Stimulated activated CD8-positive, alpha-beta memory T cell treated with anti-CD3 and anti-CD28 coated beads, Interleukin-7, amount 100 ng/mL, for 48 hours (primary cell): Measurements from ENCODE around the gene SPATA32.

Experiments
- DNase-seq, 2 donors: peaks; one replicate each; pipeline ENCODE4 v3.0.0-alpha.2; 2020; ENCODE audit warnings: low read depth in 1 of 2; ENCODE audit errors: extremely low read depth in 1 of 2

The SPATA32 gene

DNA sequence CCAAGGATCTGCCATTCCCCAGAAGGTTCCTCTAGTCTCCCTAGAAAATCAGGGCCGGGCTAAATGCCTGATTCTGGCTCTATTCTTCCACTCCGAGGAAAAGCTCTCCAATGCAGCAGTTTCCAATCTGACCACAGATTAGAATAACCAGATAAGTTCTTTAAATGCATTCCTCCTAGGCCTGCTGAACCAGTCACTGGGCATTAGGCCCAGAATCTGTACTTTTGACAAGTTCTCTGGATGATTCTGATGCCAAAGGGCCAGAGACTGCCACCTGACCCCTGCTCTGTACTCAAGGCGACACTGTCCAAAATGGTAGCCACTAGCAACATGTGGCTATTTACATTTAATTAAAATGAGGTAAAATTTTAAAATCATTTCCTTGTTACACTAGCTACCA, 32.6 kb upstream of the SPATA32 start:
- no peak for DNase-seq

DNA sequence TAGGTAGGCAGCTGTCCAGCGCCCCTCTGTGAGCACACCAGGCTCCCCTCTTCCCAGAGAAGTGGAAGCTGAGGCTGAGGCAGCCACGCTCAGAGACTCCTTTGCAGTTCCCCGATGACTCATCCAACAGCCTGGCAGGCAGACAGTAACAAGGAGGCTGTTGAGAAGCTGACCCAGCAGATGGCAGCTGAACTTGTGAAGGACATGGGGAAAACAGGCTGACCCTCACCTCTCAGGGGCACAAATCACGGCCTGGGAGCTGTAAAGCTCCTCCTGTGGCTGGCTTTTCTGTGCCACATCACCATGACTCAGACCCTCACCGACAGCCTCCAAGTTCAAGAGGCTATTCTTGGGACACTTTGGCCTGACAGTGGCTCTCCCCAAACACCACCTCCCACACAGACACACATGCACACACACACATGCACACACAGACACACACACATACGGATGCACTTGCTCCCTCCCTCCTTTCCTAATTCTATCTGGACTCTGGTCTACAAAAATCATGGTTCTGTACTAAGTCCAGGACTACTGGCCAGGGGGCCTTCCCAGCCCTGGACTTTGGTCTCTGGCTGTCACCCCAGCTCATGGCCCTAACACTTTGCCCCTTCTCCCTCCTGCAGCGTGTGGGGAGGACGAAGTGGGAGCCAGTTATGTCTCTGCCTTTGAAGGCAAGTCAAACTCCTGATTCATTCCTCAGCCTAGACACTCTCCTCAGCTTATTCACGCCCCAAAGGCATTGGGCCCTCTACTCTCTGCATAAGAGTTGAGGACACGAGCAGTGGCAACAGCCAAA, 31.7 kb upstream of the SPATA32 start:
- DNase-seq: no peak

DNA sequence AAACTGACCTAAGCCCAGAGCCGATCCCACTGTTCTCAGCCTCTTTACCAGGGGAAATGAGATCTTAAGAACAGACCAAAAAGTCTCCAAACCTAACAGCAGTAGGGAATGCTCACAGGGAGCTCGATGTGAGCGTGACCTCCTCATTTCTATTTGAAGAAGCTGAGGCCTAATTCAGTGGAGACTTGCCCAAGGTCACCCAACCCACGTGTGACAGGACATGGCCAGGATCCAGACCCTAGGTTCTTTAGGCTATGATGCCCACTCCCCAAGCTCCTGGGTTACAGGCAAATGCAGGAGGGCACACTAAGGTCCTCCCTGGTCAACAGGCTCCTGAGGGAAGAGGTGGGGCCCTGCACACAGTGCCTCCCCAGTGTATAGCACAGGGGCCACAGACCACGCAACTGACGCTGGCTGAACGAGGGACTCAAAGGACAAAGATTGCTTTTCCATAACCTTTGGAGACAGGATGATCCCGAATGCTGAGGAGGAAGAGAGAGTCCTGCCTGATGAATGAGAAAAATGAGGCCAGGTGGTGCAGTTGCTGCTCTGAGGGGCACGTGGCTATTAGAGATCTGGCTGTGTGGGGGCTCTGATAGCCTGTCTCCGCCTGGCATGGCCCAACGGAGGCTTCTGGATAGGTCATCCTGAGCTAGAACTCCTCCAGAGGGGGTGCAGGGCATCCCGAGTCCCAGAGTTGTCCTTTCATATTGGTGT, 31.0 kb upstream of the SPATA32 start:
- no peak for DNase-seq

- DNase-seq: no peak
These were observed 29.4 kb upstream of the SPATA32 start for GRCh38 chr17:45291171-45291805.

DNA sequence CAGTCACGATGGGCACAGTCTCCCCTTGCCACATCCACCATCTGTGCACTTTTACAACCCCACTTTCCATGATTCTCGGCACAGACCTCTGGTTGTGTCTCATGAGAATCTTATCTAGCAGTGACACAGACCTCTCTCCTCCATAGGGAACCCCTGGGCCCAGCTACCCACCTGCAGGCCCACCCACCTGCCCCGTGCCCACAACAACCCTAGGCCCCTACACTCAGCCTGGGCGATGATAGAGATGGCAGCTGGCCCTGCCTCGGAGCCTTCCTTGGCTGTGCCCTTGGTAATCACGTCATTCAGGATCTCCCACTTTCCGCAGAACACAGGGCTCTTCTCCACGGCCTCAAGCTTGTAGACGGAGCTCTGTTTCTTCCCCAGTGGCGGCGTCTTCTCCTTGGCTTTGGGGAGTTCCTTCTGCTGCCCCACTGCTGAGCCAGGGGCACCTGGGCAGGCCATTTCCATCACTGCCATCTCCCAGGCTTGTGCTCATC, 28.4 kb upstream of the SPATA32 start:
- DNase-seq: no peak

- DNase-seq: no peak
These were observed 27.7 kb upstream of the SPATA32 start for GRCh38 chr17:45289301-45290268.

GRCh38 chr17:45288825-45289224, 26.9 kb upstream of the SPATA32 start:
- no peak for DNase-seq

- no peak for DNase-seq
These were observed 25.9 kb upstream of the SPATA32 start for GRCh38 chr17:45287526-45288500.

DNA sequence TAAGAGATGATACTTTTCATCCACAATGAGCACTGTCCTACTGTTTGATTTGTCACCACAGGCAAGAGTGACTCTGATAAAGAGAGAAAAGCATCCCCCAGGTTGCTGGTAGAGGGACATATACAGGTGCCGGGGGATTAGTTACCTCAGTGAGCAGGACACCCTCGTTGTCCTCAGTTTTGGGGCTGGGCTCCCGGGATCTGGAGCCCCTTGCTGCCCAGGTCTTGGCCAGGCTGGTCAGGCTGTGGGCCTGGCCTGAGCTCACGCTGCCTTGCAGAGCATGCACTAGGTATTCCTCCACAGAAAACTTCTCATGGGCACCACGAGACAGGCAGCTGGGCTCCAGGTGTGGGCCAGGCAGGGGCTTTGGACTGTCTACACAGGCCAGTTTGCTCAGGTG, 24.4 kb upstream of the SPATA32 start:
- DNase-seq: no peak

DNA sequence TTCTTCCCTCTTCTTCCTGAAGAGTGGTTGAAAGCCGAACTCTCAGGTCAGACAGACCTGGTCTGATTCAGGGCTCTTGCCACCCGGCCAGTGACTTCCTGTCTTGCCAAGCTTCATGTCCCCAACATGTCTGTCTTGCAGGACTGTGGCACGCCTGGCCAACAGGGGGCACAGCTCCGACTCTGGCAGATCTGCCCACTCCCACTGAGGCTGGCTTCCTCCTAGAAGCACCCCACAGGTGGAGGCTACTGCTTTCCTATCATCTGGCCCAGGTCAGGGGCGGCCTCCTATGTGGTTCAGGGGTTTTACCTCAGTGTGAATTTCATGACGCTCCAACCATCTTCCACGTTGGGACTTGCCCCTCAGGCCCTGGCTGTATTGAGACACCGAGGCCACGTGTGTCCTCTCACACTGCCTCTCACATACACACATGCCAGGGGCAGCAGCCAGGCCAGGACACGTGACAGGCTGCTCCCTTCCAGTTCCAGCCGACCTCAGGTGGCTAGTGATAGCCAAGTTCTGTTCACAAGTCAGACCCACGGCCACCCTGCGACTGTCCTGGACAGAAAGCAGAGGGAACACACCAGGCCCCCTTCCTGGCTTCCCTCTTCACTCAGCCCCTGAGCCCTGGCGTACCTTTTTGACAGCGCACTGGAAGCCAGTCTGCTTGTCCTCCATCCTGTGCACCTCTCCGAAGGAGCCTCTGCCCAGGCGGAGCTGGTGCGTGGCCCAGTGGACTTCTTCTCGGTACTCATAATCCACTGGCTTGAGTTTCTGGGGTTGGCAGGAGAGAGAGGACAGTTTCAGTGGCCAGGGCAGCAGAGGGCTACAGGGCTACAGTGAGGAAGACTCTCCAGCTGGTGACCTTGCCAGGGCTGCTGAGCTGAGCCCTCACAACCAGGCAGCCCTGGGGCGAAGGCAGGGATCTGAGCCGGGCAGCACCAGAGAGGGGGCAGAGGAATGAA, 22.6 kb upstream of the SPATA32 start:
- peak in 1 of 2 donors; percentile 28 for DNase-seq

DNA sequence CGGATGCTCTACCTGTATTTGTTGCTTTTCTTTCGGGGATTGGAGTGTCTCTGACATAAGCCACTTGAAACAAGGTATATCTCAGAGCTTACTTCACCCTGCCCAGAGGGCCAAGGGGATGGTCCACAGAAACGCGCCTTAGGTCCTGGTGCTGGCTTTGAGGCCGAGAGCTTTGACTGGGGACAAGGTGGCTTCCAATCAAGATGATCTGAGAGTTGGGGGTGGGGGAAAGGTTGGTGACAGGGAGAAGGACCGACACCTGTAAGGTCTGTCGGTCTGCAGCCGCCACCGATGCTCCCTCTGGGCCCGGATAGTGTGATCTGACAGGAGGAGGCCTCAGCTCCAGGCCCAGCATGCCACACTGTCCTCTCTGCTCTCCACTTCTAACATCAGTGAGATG, 21.8 kb upstream of the SPATA32 start:
- DNase-seq: no peak

- no peak for DNase-seq
These were observed 21.1 kb upstream of the SPATA32 start for GRCh38 chr17:45282683-45283644.

GRCh38 chr17:45279898-45280297, 18.0 kb upstream of the SPATA32 start:
- no peak for DNase-seq

GRCh38 chr17:45277992-45278391, 16.1 kb upstream of the SPATA32 start:
- DNase-seq: no peak

DNA sequence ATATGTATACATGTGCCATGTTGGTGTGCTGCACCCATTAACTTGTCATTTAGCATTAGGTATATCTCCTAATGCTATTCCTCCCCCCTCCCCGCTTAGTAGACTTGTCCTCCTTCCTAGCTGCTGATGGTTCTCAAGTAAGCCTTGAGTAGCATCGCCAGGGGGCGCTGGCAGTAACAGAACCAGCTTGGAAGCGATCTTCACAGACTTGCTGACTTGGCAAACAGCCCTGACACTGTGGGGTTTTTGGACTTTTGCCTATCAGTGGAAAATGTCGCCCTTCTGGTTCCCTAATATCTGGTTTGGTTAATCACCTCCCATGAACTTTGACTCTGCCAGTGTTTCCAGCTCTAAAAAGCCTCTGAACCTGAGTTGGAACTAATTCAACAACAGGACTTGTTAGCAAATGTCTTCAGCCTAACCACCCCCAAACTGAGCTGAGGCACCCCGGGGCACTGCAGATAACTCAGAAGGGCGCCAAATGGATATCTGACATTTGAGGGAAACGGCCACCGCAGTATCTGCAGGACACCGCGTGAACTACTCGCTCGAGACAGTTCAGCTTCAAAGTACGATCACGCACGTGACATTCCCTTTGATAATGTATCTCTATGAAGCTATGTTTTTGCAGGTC, 15.4 kb upstream of the SPATA32 start:
- peak; percentile 68 to 80 for DNase-seq

DNA sequence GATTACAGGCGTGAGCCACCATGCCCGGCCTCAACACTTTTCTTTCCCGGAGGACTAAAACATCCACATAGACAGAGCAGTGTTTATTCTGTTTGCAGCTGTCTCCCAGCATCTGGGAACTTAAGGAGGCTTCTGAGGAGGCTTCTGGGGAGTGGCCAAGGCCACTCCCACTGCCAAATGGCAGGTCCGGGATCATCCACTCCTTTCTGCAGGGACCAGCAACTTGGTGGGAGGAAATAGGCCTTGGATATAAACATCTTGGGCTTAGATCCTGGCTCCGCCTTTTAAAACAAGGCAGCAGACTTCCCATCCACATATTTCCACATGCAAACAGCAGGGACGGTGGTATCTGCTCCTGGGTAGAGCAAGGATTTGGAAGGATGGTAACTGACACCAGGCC, 14.1 kb upstream of the SPATA32 start:
- DNase-seq: no peak

DNA sequence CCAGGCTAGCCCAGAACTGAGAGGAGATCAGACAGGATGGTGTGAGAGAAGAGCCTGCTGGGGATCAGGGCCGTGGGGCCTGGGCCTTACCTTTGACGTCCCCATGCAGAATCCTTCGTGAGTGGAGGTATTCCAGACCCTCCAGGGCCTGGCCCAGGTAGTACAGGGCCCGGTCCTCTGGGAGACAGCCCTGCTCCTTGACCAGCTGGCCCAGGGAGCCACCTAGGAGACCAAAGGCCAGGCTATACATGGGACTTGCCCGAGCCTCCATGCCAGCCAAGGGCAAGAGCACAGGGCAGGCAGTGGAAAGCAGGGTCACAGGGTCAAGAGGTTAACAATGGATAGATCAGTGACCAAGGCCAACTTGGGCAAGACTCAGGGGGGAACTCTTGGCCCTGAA, 12.1 kb upstream of the SPATA32 start:
- DNase-seq: no peak
